H1 (cell line): ENCODE measurements around the gene RUBCN.

Experiments
- ASH2L ChIP-seq: fragments of 200-600, 300-600 bp; sonication (generic); IDR thresholded peaks from one replicate; pipeline ENCODE4 v1.7.1; 2017; ENCODE audit warnings: low read length
- BCL11A ChIP-seq, 2 experiments: IDR thresholded peaks; one replicate each; pipeline ENCODE4 v1.6.1; 2011; ENCODE audit warnings: low read depth in 2 of 2, low read length in 2 of 2, mild to moderate bottlenecking in 2 of 2
- CHD2 ChIP-seq: IDR thresholded peaks from 2 replicates; pipeline ENCODE4 v1.6.1; 2012; ENCODE audit warnings: low read length, improper control_type of control experiment
- CREB1 ChIP-seq: IDR thresholded peaks from 2 replicates; pipeline ENCODE4 v1.6.1; 2012; ENCODE audit warnings: inconsistent platforms
- CTCF ChIP-seq, 3 experiments: IDR thresholded peaks; 1 replicate in 2 of 3; 2 replicates in 1 of 3; pipeline versions ENCODE4 v1.5.1 to v1.6.1; 2011; ENCODE audit warnings: low read length in 3 of 3, mild to moderate bottlenecking in 3 of 3, inconsistent platforms in 2 of 3, low read depth in 1 of 3, moderate library complexity in 1 of 3; ENCODE audit not compliant: insufficient read depth in 1 of 3; ENCODE audit errors: control extremely low read depth in 1 of 3
- MAFK ChIP-seq: IDR thresholded peaks from 2 replicates; pipeline ENCODE4 v1.6.1; 2012; ENCODE audit warnings: low read depth, mild to moderate bottlenecking, improper control_type of control experiment, low read length
- NRF1 ChIP-seq: IDR thresholded peaks from 2 replicates; pipeline ENCODE4 v1.6.1; 2011; ENCODE audit warnings: mild to moderate bottlenecking, low read depth, low read length, improper control_type of control experiment
- RFX5 ChIP-seq: IDR thresholded peaks from 2 replicates; pipeline ENCODE4 v1.6.1; 2011; ENCODE audit warnings: low read depth, low read length, improper control_type of control experiment, borderline replicate concordance
- SIN3A ChIP-seq, 2 experiments: IDR thresholded peaks in 1 of 2; conservative IDR thresholded peaks in 1 of 2; 2 replicates each; pipeline ENCODE4 v1.6.1; 2011 to 2012; ENCODE audit warnings: low read length in 2 of 2, improper control_type of control experiment in 1 of 2, low read depth in 1 of 2, mild to moderate bottlenecking in 1 of 2
- TAF1 ChIP-seq: IDR thresholded peaks from 2 replicates; pipeline ENCODE4 v1.6.1; 2011; ENCODE audit warnings: mild to moderate bottlenecking, low read depth, low read length
- USF2 ChIP-seq: IDR thresholded peaks from 2 replicates; pipeline ENCODE4 v1.6.1; 2011; ENCODE audit warnings: low read length, improper control_type of control experiment

- TF ChIP-seq CHD2 = no peak
- TF ChIP-seq USF2 = no peak
- no peak for TF ChIP-seq CTCF (IDR thresholded peaks at IDR 0.05; ENCODE audit: control extremely low read depth in 1 of 3, insufficient read depth in 1 of 3, low read depth in 1 of 3, low read length in 3 of 3)
- no peak for TF ChIP-seq CREB1
- TF ChIP-seq MAFK = no peak
- no peak for TF ChIP-seq SIN3A (conservative IDR thresholded peaks at IDR 0.05 in 1 of 2, IDR thresholded peaks at IDR 0.05 in 1 of 2; ENCODE audit: low read depth in 1 of 2, low read length in 2 of 2)
- TF ChIP-seq NRF1 = no peak
- TF ChIP-seq RFX5 = no peak
- TF ChIP-seq BCL11A (IDR thresholded peaks at IDR 0.05; ENCODE audit: low read depth in 2 of 2, low read length in 2 of 2) = no peak
- no peak for TF ChIP-seq TAF1
- TF ChIP-seq ASH2L = no peak
Observed at GRCh38 chr3:197742787-197743186, 6.1 kb upstream of the RUBCN start.
